Upper lobe of left lung (tissue), 4 donors: ENCODE data around the gene TMCO4.

Source experiments
- POLR2A ChIP-seq, 4 donors: fragments of 450-650 bp; IDR thresholded peaks; one replicate each; pipeline ENCODE4 v1.5.1; 2016 to 2017; ENCODE audit warnings: antibody characterized with exemption in 4 of 4, mild to moderate bottlenecking in 2 of 4
- POLR2AphosphoS5 ChIP-seq, 2 donors: sonication (generic); formaldehyde crosslinking; IDR thresholded peaks; one replicate each; pipeline ENCODE4 v1.5.1; 2017; ENCODE audit warnings: antibody characterized with exemption in 2 of 2
- TF ChIP-seq, protein P1 (sequence below), 6 experiments: fragments of 450-650 bp in 4 of 6; fragments of 200-600 bp in 2 of 6; sonication (generic) in 2 of 6; IDR thresholded peaks; one replicate each; pipeline ENCODE4 v1.5.1; 2016 to 2019; ENCODE audit warnings: antibody characterized with exemption in 6 of 6

DNA sequence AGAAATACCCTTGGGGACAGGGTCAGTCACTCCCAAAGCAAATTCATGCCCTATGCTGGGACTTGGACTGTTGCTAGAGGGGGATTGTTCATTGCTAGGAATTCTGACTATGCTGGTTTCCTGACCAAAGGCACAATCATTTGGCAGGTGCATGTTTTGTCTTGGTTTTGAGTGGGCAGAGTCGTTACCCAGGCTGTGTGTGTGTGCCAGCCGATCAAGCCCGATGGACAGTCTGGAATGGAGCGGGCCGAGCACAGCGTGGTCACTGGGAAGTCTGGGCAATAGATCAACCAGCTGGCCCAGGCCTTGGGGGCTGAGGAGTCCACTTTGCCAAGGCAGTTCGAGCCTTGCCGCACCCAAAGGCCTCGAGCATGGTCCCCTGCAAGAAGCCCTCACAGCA lies 74.1 kb downstream of the TMCO4 start:
- TF ChIP-seq, protein P1, sequence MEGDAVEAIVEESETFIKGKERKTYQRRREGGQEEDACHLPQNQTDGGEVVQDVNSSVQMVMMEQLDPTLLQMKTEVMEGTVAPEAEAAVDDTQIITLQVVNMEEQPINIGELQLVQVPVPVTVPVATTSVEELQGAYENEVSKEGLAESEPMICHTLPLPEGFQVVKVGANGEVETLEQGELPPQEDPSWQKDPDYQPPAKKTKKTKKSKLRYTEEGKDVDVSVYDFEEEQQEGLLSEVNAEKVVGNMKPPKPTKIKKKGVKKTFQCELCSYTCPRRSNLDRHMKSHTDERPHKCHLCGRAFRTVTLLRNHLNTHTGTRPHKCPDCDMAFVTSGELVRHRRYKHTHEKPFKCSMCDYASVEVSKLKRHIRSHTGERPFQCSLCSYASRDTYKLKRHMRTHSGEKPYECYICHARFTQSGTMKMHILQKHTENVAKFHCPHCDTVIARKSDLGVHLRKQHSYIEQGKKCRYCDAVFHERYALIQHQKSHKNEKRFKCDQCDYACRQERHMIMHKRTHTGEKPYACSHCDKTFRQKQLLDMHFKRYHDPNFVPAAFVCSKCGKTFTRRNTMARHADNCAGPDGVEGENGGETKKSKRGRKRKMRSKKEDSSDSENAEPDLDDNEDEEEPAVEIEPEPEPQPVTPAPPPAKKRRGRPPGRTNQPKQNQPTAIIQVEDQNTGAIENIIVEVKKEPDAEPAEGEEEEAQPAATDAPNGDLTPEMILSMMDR (IDR thresholded peaks at IDR 0.05) = no peak
- no peak for TF ChIP-seq POLR2AphosphoS5 (IDR thresholded peaks at IDR 0.05)
- no peak for TF ChIP-seq POLR2A (IDR thresholded peaks at IDR 0.05)
